GM19240 (cell line): ENCODE results near the gene PGD.
"Not testable (repeated sequence)": the region's sequence is repeated elsewhere in the genome, so short reads cannot be mapped to it uniquely, and the experiment has no call there.

Experiments used
- DNase-seq: peaks from one replicate; pipeline ENCODE4 v3.0.0; 2011; ENCODE audit warnings: low spot score; ENCODE audit not compliant: insufficient read length

The PGD gene

GRCh38 chr1:10398734-10399443 lies at the start of gene PGD:
PGD (plus strand) TSS chr1:10399064; CDS start chr1:10399118, 54 bp downstream.
- DNase-seq: peak; percentile 98

GRCh38 chr1:10353282-10353681 lies 45.6 kb upstream of the PGD start:
- no peak for DNase-seq

GRCh38 chr1:10353693-10354092 lies 45.2 kb upstream of the PGD start:
- DNase-seq: no peak

- no peak for DNase-seq
These were observed 38.8 kb upstream of the PGD start for GRCh38 chr1:10360045-10360444.

GRCh38 chr1:10361515-10361914 lies 37.3 kb upstream of the PGD start:
- no peak for DNase-seq

GRCh38 chr1:10368194-10368593 lies 30.7 kb upstream of the PGD start:
- no peak for DNase-seq

GRCh38 chr1:10374442-10374860 lies 24.4 kb upstream of the PGD start:
- no peak for DNase-seq

- not testable (repeated sequence) for DNase-seq
These were observed 21.4 kb upstream of the PGD start for GRCh38 chr1:10377365-10378029.

- DNase-seq: no peak
These were observed 20.6 kb upstream of the PGD start for GRCh38 chr1:10378081-10378841.

- no peak for DNase-seq
These were observed 19.7 kb upstream of the PGD start for GRCh38 chr1:10379101-10379620.

- no peak for DNase-seq
These were observed 19.2 kb upstream of the PGD start for GRCh38 chr1:10379676-10380075.

- DNase-seq: no peak
These were observed 18.1 kb upstream of the PGD start for GRCh38 chr1:10380594-10381275.

GRCh38 chr1:10383630-10384029 lies 15.2 kb upstream of the PGD start:
- no peak for DNase-seq

- no peak for DNase-seq
These were observed 14.6 kb upstream of the PGD start for GRCh38 chr1:10384219-10384618.

- no peak for DNase-seq
These were observed 11.8 kb upstream of the PGD start for GRCh38 chr1:10386761-10387676.

- no peak for DNase-seq
These were observed 11.0 kb upstream of the PGD start for GRCh38 chr1:10387677-10388386.

GRCh38 chr1:10388387-10388715 lies 10.5 kb upstream of the PGD start:
- DNase-seq: no peak

GRCh38 chr1:10389271-10389973 lies 9.4 kb upstream of the PGD start:
- no peak for DNase-seq

GRCh38 chr1:10396870-10397269 lies 2.0 kb upstream of the PGD start:
- DNase-seq: no peak
